H1 (cell line): Measurements from ENCODE around the gene UBALD1. TPM values are rescaled to one million over a fixed set of nuclear protein-coding genes. Genes with fewer than 3 reads are reported as not detected.

Experiments
- ZNF274 ChIP-seq: IDR thresholded peaks from 2 replicates; pipeline ENCODE4 v1.7.0; 2012; ENCODE audit warnings: low read length, borderline replicate concordance; ENCODE audit errors: extremely low read depth
- polyA plus RNA-seq, 7 experiments: library from polyadenylated mRNA; depleted of rRNA in 3 of 7; stranded (reverse) in 5 of 7; unstranded in 2 of 7; fragments of >200 nt in 5 of 7; fragments of 200-250 nt in 2 of 7; gene quantifications; 1 replicate in 5 of 7; 2 replicates in 1 of 7; 4 replicates in 1 of 7; pipeline versions ENCODE4 v1.2.1 to v1.2.3, GENCODE V29; 2011 to 2013; ENCODE audit warnings: missing spikeins in 2 of 7, mixed read lengths in 2 of 7
- small RNA-seq: library from polyadenylated mRNA; stranded (forward); fragments of <200 nt; extraction: miRNeasy Mini kit (QIAGEN cat#:217004); gene quantifications from one replicate; pipeline ENCODE3, GENCODE V24; 2013; ENCODE audit not compliant: insufficient read depth
- total RNA-seq: library from RNA; stranded (reverse); fragmentation: NEBNext Ultra II Directional; extraction: Animal tissue kit (Norgen Biotek cat#: 25700); gene quantifications from 2 replicates; pipeline ENCODE4 v1.2.1, GENCODE V29; 2021

UBALD1 gene
- total and polyA plus RNA-seq, 2 of the 8 experiments (the other 6 are each of a cell fraction or from before 2014, with no cell fraction given): 28.6 to 62.0 TPM

- no peak for TF ChIP-seq ZNF274
Observed at GRCh38 chr16:4561596-4561995, 53.1 kb downstream of the UBALD1 start (continued).

Small RNA genes within 50 kb of the gene (small RNA-seq; reads per million reads assigned to genes)
- gene RN7SL850P: not detected

Other genes starting within 250 kb of the UBALD1 start
- 9.6 and 10.1 TPM in 2 replicates for gene VASN, start 243.0 kb downstream of the UBALD1 start, total RNA-seq
- 11.3 and 25.2 TPM in 2 replicates for gene VASN, start 243.0 kb downstream of the UBALD1 start, polyA plus RNA-seq (2011; rRNA removed)
- 25.8 and 29.8 TPM in 2 replicates for gene CORO7, start 198.3 kb downstream of the UBALD1 start, total RNA-seq
- gene CORO7, start 198.3 kb downstream of the UBALD1 start, polyA plus RNA-seq (2011; rRNA removed): 25.2 and 45.7 TPM in 2 replicates
- 58.0 and 59.1 TPM in 2 replicates for gene DNAJA3, start 189.0 kb downstream of the UBALD1 start, total RNA-seq
- 37.3 and 50.5 TPM in 2 replicates for gene DNAJA3, start 189.0 kb downstream of the UBALD1 start, polyA plus RNA-seq (2011; rRNA removed)
- 66.8 and 72.5 TPM in 2 replicates for gene NMRAL1, start 140.3 kb downstream of the UBALD1 start, total RNA-seq
- 143 and 196 TPM in 2 replicates for gene NMRAL1, start 140.3 kb downstream of the UBALD1 start, polyA plus RNA-seq (2011; rRNA removed)
- 45.6 and 48.4 TPM in 2 replicates for gene HMOX2, start 138.5 kb downstream of the UBALD1 start, total RNA-seq
- gene HMOX2, start 138.5 kb downstream of the UBALD1 start, polyA plus RNA-seq (2011; rRNA removed): 33.7 and 36.5 TPM in 2 replicates
- gene CDIP1, start 76.1 kb downstream of the UBALD1 start, total RNA-seq: 73.7 and 76.3 TPM in 2 replicates
- 56.6 and 91.0 TPM in 2 replicates for gene CDIP1, start 76.1 kb downstream of the UBALD1 start, polyA plus RNA-seq (2011; rRNA removed)
- 1.3 and 1.6 TPM in 2 replicates for gene C16orf96, start 58.5 kb downstream of the UBALD1 start, total RNA-seq
- 1.0 and 1.8 TPM in 2 replicates for gene C16orf96, start 58.5 kb downstream of the UBALD1 start, polyA plus RNA-seq (2011; rRNA removed)
- 79.4 and 82.3 TPM in 2 replicates for gene MGRN1, start 9.9 kb upstream of the UBALD1 start, total RNA-seq
- 15.0 and 30.1 TPM in 2 replicates for gene MGRN1, start 9.9 kb upstream of the UBALD1 start, polyA plus RNA-seq (2011; rRNA removed)
- 34.8 and 41.3 TPM in 2 replicates for gene NUDT16L1, start 78.7 kb upstream of the UBALD1 start, total RNA-seq
- 77.3 and 112 TPM in 2 replicates for gene NUDT16L1, start 78.7 kb upstream of the UBALD1 start, polyA plus RNA-seq (2011; rRNA removed)
- gene ANKS3, start 119.4 kb upstream of the UBALD1 start, total RNA-seq: 23.9 and 27.5 TPM in 2 replicates
- 15.5 and 23.9 TPM in 2 replicates for gene ANKS3, start 119.4 kb upstream of the UBALD1 start, polyA plus RNA-seq (2011; rRNA removed)
- gene DNAAF8, start 119.6 kb upstream of the UBALD1 start, total RNA-seq: 0.17 TPM in 1 of 2 replicates, not detected in the other
- gene DNAAF8, start 119.6 kb upstream of the UBALD1 start, polyA plus RNA-seq (2011; rRNA removed): 0.39 and 0.58 TPM in 2 replicates
- gene ZNF500, start 152.3 kb upstream of the UBALD1 start, total RNA-seq: 10.4 and 13.4 TPM in 2 replicates
- 10.3 and 11.8 TPM in 2 replicates for gene ZNF500, start 152.3 kb upstream of the UBALD1 start, polyA plus RNA-seq (2011; rRNA removed)
- not detected in 2 replicates for gene SEPTIN12, start 173.5 kb upstream of the UBALD1 start, total RNA-seq
- 0.08 and 0.24 TPM in 2 replicates for gene SEPTIN12, start 173.5 kb upstream of the UBALD1 start, polyA plus RNA-seq (2011; rRNA removed)
- not detected in 2 replicates for gene SMIM22, start 180.5 kb upstream of the UBALD1 start, total RNA-seq
- gene SMIM22, start 180.5 kb upstream of the UBALD1 start, polyA plus RNA-seq (2011; rRNA removed): not detected in 2 replicates
- 27.4 and 29.9 TPM in 2 replicates for gene ROGDI, start 187.7 kb upstream of the UBALD1 start, total RNA-seq
- gene ROGDI, start 187.7 kb upstream of the UBALD1 start, polyA plus RNA-seq (2011; rRNA removed): 68.4 and 95.2 TPM in 2 replicates
- 115 and 120 TPM in 2 replicates for gene GLYR1, start 232.4 kb upstream of the UBALD1 start, total RNA-seq
- gene GLYR1, start 232.4 kb upstream of the UBALD1 start, polyA plus RNA-seq (2011; rRNA removed): 50.2 and 60.2 TPM in 2 replicates
- 37.0 and 37.6 TPM in 2 replicates for gene UBN1, start 232.6 kb upstream of the UBALD1 start, total RNA-seq
- gene UBN1, start 232.6 kb upstream of the UBALD1 start, polyA plus RNA-seq (2011; rRNA removed): 16.2 and 27.4 TPM in 2 replicates